Body of pancreas (tissue), 4 donors: ENCODE results near the gene UGT8. TPM values are rescaled to one million over a fixed set of nuclear protein-coding genes. Genes with fewer than 3 reads are reported as not detected.

Source experiments
- ATAC-seq: fragments of 150-250 bp; one replicate; pipeline ENCODE4 v1.9.1; 2016
- DNase-seq, 4 donors: peaks; one replicate each; pipeline ENCODE4 v3.0.0-alpha.2; 2019
- H3K27ac ChIP-seq, 4 donors: fragments of 200-600 bp; sonication (generic); 1 replicate in 3 of 4; 2 replicates in 1 of 4; pipeline versions ENCODE4 v1.5.1 to v1.6.1; 2016 to 2019; ENCODE audit warnings: mild to moderate bottlenecking in 1 of 4, mixed read lengths in 1 of 4, moderate library complexity in 1 of 4
- H3K27me3 ChIP-seq, 2 donors: fragments of 200-600 bp; sonication (generic); one replicate each; pipeline ENCODE4 v1.6.0; 2016; ENCODE audit warnings: mild to moderate bottlenecking in 1 of 2
- H3K36me3 ChIP-seq, 2 donors: fragments of 200-600 bp; sonication (generic); replicated peaks in 1 of 2; 2 replicates each; pipeline ENCODE4 v1.5.1; 2016; ENCODE audit warnings: low read depth in 2 of 2; ENCODE audit not compliant: insufficient read depth in 1 of 2
- H3K4me1 ChIP-seq: fragments of 200-600 bp; sonication (generic); one replicate; pipeline ENCODE4 v1.6.0; 2016
- H3K4me3 ChIP-seq, 2 donors: fragments of 200-600 bp; sonication (generic); 1 replicate in 1 of 2; 2 replicates in 1 of 2; pipeline ENCODE4 v1.5.1; 2016 to 2019
- H3K9me3 ChIP-seq, 3 donors: fragments of 200-600 bp; sonication (generic); 1 replicate in 2 of 3; 2 replicates in 1 of 3; pipeline ENCODE4 v1.5.1; 2016
- CTCF ChIP-seq, 7 experiments: fragments of 450-650 bp in 4 of 7; fragments of 200-600 bp in 3 of 7; sonication (generic) in 3 of 7; IDR thresholded peaks; one replicate each; pipeline ENCODE4 v1.5.1; 2016 to 2019; ENCODE audit warnings: antibody characterized with exemption in 7 of 7
- POLR2A ChIP-seq, 3 donors: fragments of 450-650 bp; IDR thresholded peaks; one replicate each; pipeline ENCODE4 v1.6.1; 2016; ENCODE audit warnings: antibody characterized with exemption in 3 of 3, mild to moderate bottlenecking in 2 of 3
- WGBS, 2 donors: methylation state at CpG; one replicate each; pipeline ENCODE4 v1.1.5; 2017; 5-methylcytosine and 5-hydroxymethylcytosine counted together
- intact Hi-C: fragments of 100-400 bp; cut with DNase I; formaldehyde crosslinking; loops from one replicate; pipeline ENCODE4 v1.15.1; 2023
- total RNA-seq, 2 donors: library from RNA; depleted of rRNA; stranded (reverse); fragments of >200 nt; gene quantifications; one replicate each; pipeline ENCODE4 v1.1.0, GENCODE V29; 2016

The UGT8 gene
- total RNA-seq, 2 donors from 2014 or later: 8.3 to 8.9 TPM

GRCh38 chr4:114642173-114642780 lies 43.7 kb downstream of the UGT8 start:
- Histone ChIP-seq H3K9me3 (no peaks in the 10 kb centered on the region), H3K4me1 (peaks cover 12% of the 10 kb centered on the region), H3K36me3 (no peaks in the 10 kb centered on the region), H3K27me3 (no peaks in the 10 kb centered on the region), H3K27ac (no peak overlapping the region), H3K4me3 (no peak overlapping the region)
- DNase-seq (no peak), ATAC-seq (no peak)
- intact Hi-C loops: no loop called here
- TF ChIP-seq POLR2A (IDR thresholded peaks at IDR 0.05): no peak
- TF ChIP-seq CTCF (IDR thresholded peaks at IDR 0.05): no peak
- 76 to 79% methylated on average over 4 of the region's 4 CpGs for WGBS, 2 donors

GRCh38 chr4:114649908-114650307 lies 51.3 kb downstream of the UGT8 start:
- no peaks in the 10 kb centered on the region for H3K36me3 ChIP-seq
- no peak for TF ChIP-seq POLR2A (IDR thresholded peaks at IDR 0.05)
- TF ChIP-seq CTCF (IDR thresholded peaks at IDR 0.05): no peak
- no peak overlapping the region for H3K27ac ChIP-seq
- ATAC-seq: no peak
- H3K27me3 ChIP-seq: no peaks in the 10 kb centered on the region
- no peaks in the 10 kb centered on the region for H3K9me3 ChIP-seq
- 45 to 57% methylated on average over 1 of the region's 1 CpG for WGBS, 2 donors
- H3K4me1 ChIP-seq: peaks cover 7% of the 10 kb centered on the region
- DNase-seq: no peak
- intact Hi-C loops: no loop called here
- no peak overlapping the region for H3K4me3 ChIP-seq

GRCh38 chr4:114653675-114654074 lies 55.1 kb downstream of the UGT8 start:
- intact Hi-C loops: no loop called here
- no peak for ATAC-seq
- H3K9me3 ChIP-seq: no peaks in the 10 kb centered on the region
- DNase-seq: no peak
- no peaks in the 10 kb centered on the region for H3K36me3 ChIP-seq
- no peak overlapping the region for H3K27ac ChIP-seq
- H3K27me3 ChIP-seq: no peaks in the 10 kb centered on the region
- 38 to 54% methylated on average over 1 of the region's 1 CpG for WGBS, 2 donors
- H3K4me1 ChIP-seq: peaks cover 7% of the 10 kb centered on the region
- TF ChIP-seq POLR2A (IDR thresholded peaks at IDR 0.05): no peak
- no peak for TF ChIP-seq CTCF (IDR thresholded peaks at IDR 0.05)
- H3K4me3 ChIP-seq: no peak overlapping the region

GRCh38 chr4:114654592-114654991 lies 56.0 kb downstream of the UGT8 start:
- Histone ChIP-seq H3K4me1 (peaks cover 7% of the 10 kb centered on the region), H3K36me3 (no peaks in the 10 kb centered on the region), H3K9me3 (no peaks in the 10 kb centered on the region), H3K4me3 (no peak overlapping the region), H3K27ac (no peak overlapping the region), H3K27me3 (no peaks in the 10 kb centered on the region)
- intact Hi-C loops: no loop called here
- peak; percentile 45 for ATAC-seq
- TF ChIP-seq CTCF (IDR thresholded peaks at IDR 0.05) (peak in 3 of 7 experiments; percentile 4 to 32 (median 7)), POLR2A (IDR thresholded peaks at IDR 0.05) (no peak)
- WGBS, 2 donors: 33 to 41% methylated on average over 2 of the region's 2 CpGs
- peak in 1 of 4 donors; percentile 6 for DNase-seq

- Histone ChIP-seq H3K27me3 (no peaks in the 10 kb centered on the region), H3K27ac (no peak overlapping the region), H3K4me1 (peaks cover 7% of the 10 kb centered on the region), H3K9me3 (no peaks in the 10 kb centered on the region), H3K36me3 (no peaks in the 10 kb centered on the region), H3K4me3 (no peak overlapping the region)
- ATAC-seq (no peak), DNase-seq (no peak)
- TF ChIP-seq CTCF (IDR thresholded peaks at IDR 0.05) (no peak), POLR2A (IDR thresholded peaks at IDR 0.05) (no peak)
- intact Hi-C loops: loop anchor here (5.0 kb wide), 1 partner anchor 271 kb away; no protein-coding TSS in a partner anchor
Measured at GRCh38 chr4:114658179-114658578, 59.6 kb downstream of the UGT8 start.
